Activated CD4-positive, alpha-beta T cell treated with anti-CD3 and anti-CD28 coated beads, Interleukin-2, amount 10 ng/mL, durations not matched to agents 7 days and 5 days (primary cell): ENCODE measurements around the gene TRIM31. TPM values are rescaled to one million over a fixed set of nuclear protein-coding genes. Genes with fewer than 3 reads are reported as not detected.
"Not testable (repeated sequence)": the region's sequence is repeated elsewhere in the genome, so short reads cannot be mapped to it uniquely, and the experiment has no call there.

ENCODE experiments used
- CTCF ChIA-PET: fragments of 350-600 bp; sonication (Branson Sonifier 250); formaldehyde crosslinking; loops from one replicate; lab custom pipeline; 2021; ENCODE audit warnings: antibody characterized with exemption; lab: Charles Lee
- POLR2A ChIA-PET: fragments of 350-600 bp; sonication (Branson Sonifier 250); formaldehyde crosslinking; loops from one replicate; lab custom pipeline; 2021; ENCODE audit warnings: antibody characterized with exemption; lab: Charles Lee
- DNase-seq: peaks from one replicate; pipeline ENCODE4 v3.0.0-alpha.2; 2020
- H3K27ac Mint-ChIP-seq: one replicate; pipeline ENCODE4 v1.8.0; 2021; ENCODE audit warnings: mild to moderate bottlenecking, moderate library complexity, mixed read lengths
- H3K27me3 Mint-ChIP-seq: one replicate; pipeline ENCODE4 v1.8.0; 2021; ENCODE audit warnings: mixed read lengths
- H3K36me3 Mint-ChIP-seq: one replicate; pipeline ENCODE4 v1.8.0; 2021; ENCODE audit warnings: low read depth, mixed read lengths
- H3K4me1 Mint-ChIP-seq: one replicate; pipeline ENCODE4 v1.8.0; 2021; ENCODE audit warnings: mixed read lengths
- H3K4me3 Mint-ChIP-seq: one replicate; pipeline ENCODE4 v1.8.0; 2021; ENCODE audit warnings: mild to moderate bottlenecking, moderate library complexity, mixed read lengths
- H3K9me3 Mint-ChIP-seq: one replicate; pipeline ENCODE4 v1.8.0; 2021; ENCODE audit warnings: mixed read lengths
- total RNA-seq, 2 experiments: library from RNA; stranded (reverse); gene quantifications; one replicate each; pipeline ENCODE4 v1.2.3, GENCODE V29; 2021

TRIM31 gene
- total RNA-seq, 2 experiments from 2014 or later = not detected

DNA sequence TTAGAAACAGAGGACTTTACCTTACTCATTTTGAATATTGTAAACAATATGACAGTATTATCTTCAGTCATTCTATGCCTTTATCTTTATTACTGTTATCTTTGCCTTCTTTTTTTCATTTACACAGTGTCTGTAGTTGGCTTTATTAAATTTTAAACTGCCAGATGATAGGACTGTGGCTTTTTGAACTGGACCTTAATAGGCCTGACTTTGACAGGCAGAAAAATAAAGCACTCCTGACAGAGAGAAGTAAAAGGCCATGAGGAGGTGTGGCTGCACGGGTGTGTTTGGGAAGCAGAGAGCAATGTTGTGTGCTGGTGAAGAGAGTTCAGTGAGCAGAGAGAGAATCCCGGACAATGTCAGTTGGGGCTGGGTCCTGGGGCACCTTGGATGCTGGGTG is 30.9 kb upstream of the TRIM31 start:
- no peak for DNase-seq
- H3K27ac Mint-ChIP-seq = no peak overlapping the region
- ChIA-PET CTCF (interaction anchor here (0.6 to 1.6 kb wide), 2 partner anchors 12 to 39 kb away, joined by 3 to 4 read pairs; no protein-coding TSS in a partner anchor), POLR2A (no interaction called here)
- H3K36me3 Mint-ChIP-seq = no peaks in the 10 kb centered on the region
- H3K4me1 Mint-ChIP-seq = no peaks in the 10 kb centered on the region
- no peak overlapping the region for H3K4me3 Mint-ChIP-seq
- H3K27me3 Mint-ChIP-seq = peaks cover 52% of the 10 kb centered on the region
- no peaks in the 10 kb centered on the region for H3K9me3 Mint-ChIP-seq

DNA sequence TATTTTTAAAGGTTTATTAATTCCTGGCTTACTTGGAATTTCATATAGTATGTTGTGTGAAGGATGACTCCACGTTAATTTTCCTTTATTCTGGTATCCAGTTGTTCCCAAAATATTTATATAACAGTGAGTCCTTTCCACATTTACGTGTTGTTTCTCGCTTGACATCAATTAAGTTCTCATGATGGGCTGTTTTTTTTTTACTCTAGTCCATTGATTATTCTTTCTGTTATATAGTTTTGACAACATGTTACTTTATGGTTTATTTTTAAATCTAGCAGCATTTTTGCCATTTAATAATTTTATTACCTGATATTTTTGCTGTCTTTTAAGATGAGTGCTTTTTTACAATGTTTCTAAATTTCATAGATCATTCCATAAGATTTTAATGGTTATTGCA is 29.8 kb upstream of the TRIM31 start:
- Mint-ChIP-seq H3K4me1 (no peaks in the 10 kb centered on the region), H3K36me3 (no peaks in the 10 kb centered on the region), H3K27ac (no peak overlapping the region), H3K9me3 (no peaks in the 10 kb centered on the region), H3K4me3 (no peak overlapping the region), H3K27me3 (peaks cover 62% of the 10 kb centered on the region)
- CTCF ChIA-PET = no interaction called here
- POLR2A ChIA-PET = no interaction called here
- no peak for DNase-seq

DNA sequence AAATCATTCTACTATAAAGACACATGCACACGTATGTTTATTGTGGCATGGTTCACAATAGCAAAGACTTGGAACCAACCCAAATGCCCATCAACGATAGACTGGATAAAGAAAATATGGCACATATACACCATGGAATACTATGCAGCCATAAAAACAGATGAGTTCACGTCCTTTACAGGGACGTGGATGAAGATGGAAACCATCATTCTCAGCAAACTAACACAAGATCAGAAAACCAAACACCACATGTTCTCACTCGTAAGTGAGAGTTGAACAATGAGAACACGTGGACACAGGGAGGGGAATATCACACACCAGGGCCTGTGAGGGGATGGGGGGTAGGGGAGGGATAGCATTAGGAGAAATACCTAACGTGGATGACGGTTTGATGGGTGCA is 27.4 kb upstream of the TRIM31 start:
- peaks cover 13% of the 10 kb centered on the region for H3K4me1 Mint-ChIP-seq
- H3K9me3 Mint-ChIP-seq, CTCF ChIA-PET, H3K4me3 Mint-ChIP-seq, POLR2A ChIA-PET, H3K36me3 Mint-ChIP-seq, DNase-seq, H3K27ac Mint-ChIP-seq: not testable (repeated sequence)
- peaks cover 69% of the 10 kb centered on the region for H3K27me3 Mint-ChIP-seq

DNA sequence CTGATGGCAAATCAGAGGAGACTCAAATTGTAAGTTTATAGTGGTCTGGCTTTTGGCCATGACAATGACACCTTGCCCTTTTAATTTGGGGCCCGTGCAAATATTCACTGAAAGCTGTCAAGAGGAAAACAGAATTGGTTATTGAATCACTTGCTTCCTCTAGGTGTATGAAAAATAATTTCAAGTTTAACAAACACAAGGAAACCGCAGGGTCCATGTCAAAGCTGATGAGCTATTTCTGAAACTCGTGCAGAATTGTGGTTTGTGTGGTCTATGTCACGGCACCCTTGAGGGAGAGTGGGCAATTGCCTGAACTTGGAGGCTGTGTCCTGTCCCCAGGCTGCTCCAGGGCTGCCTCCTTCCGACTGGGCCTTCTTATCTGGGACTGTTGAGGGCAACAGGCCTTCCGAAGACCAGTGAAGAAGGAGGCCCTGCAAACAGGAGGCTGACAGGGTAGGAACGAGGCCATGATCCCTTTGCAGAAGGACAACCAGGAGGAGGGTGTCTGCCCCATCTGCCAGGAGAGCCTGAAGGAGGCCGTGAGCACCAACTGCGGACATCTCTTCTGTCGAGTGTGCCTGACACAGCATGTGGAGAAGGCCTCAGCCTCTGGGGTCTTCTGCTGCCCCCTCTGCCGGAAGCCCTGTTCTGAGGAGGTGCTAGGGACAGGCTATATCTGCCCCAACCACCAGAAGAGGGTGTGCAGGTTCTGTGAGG is 23.8 kb upstream of the TRIM31 start:
- Mint-ChIP-seq H3K4me3 (no peak overlapping the region), H3K9me3 (no peaks in the 10 kb centered on the region), H3K27ac (no peak overlapping the region), H3K27me3 (peaks cover 59% of the 10 kb centered on the region), H3K36me3 (no peaks in the 10 kb centered on the region), H3K4me1 (peaks cover 13% of the 10 kb centered on the region)
- no peak for DNase-seq
- POLR2A ChIA-PET = no interaction called here
- CTCF ChIA-PET = interaction anchor here (1.0 kb wide), 1 partner anchor 35 kb away, joined by 3 read pairs; no protein-coding TSS in a partner anchor

DNA sequence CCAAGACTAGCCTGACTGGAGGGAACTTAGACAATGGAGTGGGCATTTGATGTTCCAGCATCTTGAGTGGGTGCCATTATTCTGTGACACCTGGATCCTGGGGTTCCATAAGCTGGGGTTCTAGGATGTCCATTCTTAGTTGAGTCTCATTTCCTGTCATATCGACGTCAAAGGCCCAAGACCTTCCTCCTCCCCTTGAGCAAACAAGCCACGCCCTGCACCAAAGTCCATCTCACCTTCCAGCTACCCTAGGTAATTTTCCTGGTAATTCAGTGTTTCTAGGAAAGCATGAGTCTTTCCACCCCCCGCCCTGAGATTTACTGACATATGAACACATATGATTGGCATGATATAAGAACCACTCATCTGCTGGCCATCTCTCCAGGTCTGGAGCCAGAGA is 22.9 kb upstream of the TRIM31 start, which contains the start of gene TRIM40:
Gene TRIM40 (plus strand): TSS at position 384 of the 400 bp plus-strand sequence. CDS start 897 bp downstream, outside the sequence.
- Mint-ChIP-seq H3K9me3 (no peaks in the 10 kb centered on the region), H3K27me3 (peaks cover 58% of the 10 kb centered on the region), H3K36me3 (no peaks in the 10 kb centered on the region), H3K4me1 (peaks cover 17% of the 10 kb centered on the region), H3K4me3 (no peak within 1 kb of the TSS), H3K27ac (no peak within 1 kb of the TSS)
- DNase-seq = no peak
- ChIA-PET POLR2A (no interaction called here), CTCF (interaction anchor here (1.0 to 2.8 kb wide), 2 partner anchors 32 to 34 kb away, joined by 3 to 15 read pairs; no protein-coding TSS in a partner anchor)

DNA sequence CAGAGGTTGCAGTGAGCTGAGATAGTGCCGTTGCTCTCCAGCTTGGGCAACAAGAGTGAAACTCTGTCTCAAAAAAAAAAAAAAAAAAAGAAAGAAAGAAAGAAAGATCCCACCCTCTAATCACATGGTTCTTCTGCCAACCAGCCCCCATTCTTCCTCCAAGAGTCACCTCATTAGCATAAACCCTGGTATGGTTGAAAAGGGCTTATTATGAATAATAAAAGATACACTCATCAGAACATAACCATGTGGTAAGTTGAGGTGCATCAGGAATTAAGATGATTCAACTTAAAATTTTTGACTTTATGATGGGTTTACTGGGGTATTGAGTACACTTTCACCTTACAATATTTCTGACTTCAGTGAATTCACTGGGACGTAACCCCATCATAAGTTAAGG is 22.3 kb upstream of the TRIM31 start:
- CTCF ChIA-PET = interaction anchor here (2.8 kb wide), 1 partner anchor 31 kb away, joined by 15 read pairs; no protein-coding TSS in a partner anchor
- H3K27me3 Mint-ChIP-seq = peaks cover 60% of the 10 kb centered on the region
- no peaks in the 10 kb centered on the region for H3K9me3 Mint-ChIP-seq
- H3K4me3 Mint-ChIP-seq = no peak overlapping the region
- DNase-seq = no peak
- no peaks in the 10 kb centered on the region for H3K36me3 Mint-ChIP-seq
- H3K27ac Mint-ChIP-seq = no peak overlapping the region
- H3K4me1 Mint-ChIP-seq = peaks cover 23% of the 10 kb centered on the region
- POLR2A ChIA-PET = no interaction called here

DNA sequence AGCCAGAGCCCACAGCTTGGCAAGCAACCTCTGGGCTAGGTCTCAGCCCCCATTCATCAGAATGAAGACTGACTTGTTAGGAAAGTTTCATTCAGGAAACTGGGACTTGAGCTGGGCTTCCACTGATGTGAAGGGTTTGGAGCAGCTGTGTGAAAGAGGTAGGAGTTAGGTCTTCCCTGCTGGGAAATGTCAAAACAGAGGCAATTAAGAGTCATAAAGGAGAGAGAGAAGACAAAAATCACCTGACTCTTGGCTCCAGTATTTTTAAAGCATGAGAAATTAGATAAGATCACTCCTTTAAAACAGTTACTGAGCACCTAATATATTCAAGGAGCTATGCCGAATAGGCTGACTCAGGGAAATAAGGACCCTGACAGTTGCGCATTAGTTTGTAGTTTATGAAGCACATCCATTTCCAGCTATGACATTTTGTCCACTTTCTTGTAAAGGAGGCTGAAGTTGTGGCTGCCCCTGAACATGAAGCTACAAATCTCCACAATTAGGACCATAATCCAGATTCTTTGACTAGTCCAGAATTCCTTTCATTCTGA is 19.1 kb upstream of the TRIM31 start:
- CTCF ChIA-PET = interaction anchor here (0.6 to 4.4 kb wide), 14 partner anchors 13 to 1838 kb away, joined by 3 to 56 read pairs (median 4); no protein-coding TSS in a partner anchor
- H3K27ac Mint-ChIP-seq = no peak overlapping the region
- H3K4me1 Mint-ChIP-seq = peaks cover 23% of the 10 kb centered on the region
- peaks cover 64% of the 10 kb centered on the region for H3K27me3 Mint-ChIP-seq
- no peaks in the 10 kb centered on the region for H3K36me3 Mint-ChIP-seq
- no peaks in the 10 kb centered on the region for H3K9me3 Mint-ChIP-seq
- no peak overlapping the region for H3K4me3 Mint-ChIP-seq
- no peak for DNase-seq
- POLR2A ChIA-PET = no interaction called here

DNA sequence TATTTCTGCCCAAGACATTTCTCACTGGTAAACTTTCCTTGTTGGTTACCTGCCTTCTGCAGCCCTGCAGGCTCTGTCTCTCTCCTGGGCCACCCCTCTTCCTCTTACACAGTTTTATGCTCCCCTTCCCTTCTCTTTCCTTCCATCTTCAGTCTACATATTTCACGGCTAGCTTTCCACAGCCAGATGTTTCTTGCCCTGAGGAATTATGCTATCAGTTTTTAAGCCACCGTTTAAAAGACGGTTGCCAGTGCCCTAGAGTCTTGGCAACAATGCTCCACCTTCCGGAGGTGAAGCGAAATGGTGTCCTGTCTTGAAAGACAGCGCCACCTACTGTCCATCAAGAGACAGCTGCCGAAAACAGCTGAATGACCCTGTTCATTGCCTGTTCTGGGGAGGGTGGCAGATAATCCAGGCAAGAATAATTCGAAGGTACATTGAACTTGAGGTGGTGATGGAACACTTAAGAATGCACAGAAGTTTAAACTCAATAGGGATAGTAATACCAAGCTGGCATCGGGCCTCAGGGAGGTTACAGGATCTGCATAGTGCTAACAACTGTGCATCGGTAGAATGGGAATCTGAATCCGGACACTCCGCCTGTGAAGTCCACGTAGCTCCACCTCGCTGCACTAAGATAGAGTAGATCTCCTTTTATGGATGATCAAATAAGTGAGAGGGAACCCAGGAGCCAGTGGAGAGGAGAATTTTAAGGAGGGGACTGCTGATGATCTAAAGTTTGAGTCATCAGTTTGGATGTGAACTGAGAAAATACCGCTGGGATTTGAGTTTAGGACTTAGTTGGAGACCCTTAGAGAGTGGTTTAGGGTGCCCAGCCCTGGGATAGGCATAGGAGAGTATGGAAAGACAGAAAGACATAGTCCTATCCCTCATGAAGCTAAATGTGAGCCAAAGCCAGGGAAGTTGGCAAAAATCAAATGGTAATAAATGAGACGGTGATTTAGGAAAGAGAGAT is 18.3 kb upstream of the TRIM31 start:
- Mint-ChIP-seq H3K4me3 (no peak overlapping the region), H3K27me3 (peaks cover 68% of the 10 kb centered on the region), H3K27ac (no peak overlapping the region), H3K4me1 (peaks cover 17% of the 10 kb centered on the region), H3K36me3 (no peaks in the 10 kb centered on the region), H3K9me3 (no peaks in the 10 kb centered on the region)
- CTCF ChIA-PET = interaction anchor here (0.7 to 4.4 kb wide), 28 partner anchors 9 to 396 kb away, joined by 3 to 56 read pairs (median 4); partner anchors contain the start of gene TRIM31
- POLR2A ChIA-PET = no interaction called here
- peak; percentile 82 for DNase-seq

DNA sequence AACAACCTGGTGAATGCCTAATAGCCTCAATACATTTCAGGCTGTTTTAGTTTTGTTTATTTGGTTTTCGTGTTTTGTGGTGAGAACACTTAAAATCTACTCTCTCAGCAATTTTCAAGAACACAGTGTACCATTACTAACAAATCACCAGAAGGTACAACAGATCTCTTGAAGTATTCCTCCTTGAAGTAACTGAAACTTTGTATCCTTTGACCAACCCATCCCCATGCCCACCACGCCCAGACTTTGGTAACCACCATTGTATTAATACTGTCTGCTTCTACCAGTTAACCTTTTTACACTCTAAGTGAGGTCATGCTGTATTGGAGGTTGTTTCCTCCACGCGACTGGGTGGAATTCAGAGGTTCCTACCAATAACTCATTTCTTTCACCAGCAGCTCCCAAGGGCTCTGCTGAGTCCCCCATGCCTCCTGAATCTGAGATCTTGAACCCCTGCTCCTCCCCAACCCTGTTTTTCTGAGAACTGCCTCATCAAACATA is 17.3 kb upstream of the TRIM31 start:
- Mint-ChIP-seq H3K36me3 (no peaks in the 10 kb centered on the region), H3K4me1 (peaks cover 13% of the 10 kb centered on the region), H3K9me3 (no peaks in the 10 kb centered on the region), H3K4me3 (no peak overlapping the region), H3K27ac (no peak overlapping the region), H3K27me3 (peaks cover 71% of the 10 kb centered on the region)
- CTCF ChIA-PET = interaction anchor here (0.8 to 4.4 kb wide), 16 partner anchors 8 to 106 kb away, joined by 3 to 56 read pairs (median 4); partner anchors contain the start of gene TRIM31
- POLR2A ChIA-PET = no interaction called here
- DNase-seq = no peak

DNA sequence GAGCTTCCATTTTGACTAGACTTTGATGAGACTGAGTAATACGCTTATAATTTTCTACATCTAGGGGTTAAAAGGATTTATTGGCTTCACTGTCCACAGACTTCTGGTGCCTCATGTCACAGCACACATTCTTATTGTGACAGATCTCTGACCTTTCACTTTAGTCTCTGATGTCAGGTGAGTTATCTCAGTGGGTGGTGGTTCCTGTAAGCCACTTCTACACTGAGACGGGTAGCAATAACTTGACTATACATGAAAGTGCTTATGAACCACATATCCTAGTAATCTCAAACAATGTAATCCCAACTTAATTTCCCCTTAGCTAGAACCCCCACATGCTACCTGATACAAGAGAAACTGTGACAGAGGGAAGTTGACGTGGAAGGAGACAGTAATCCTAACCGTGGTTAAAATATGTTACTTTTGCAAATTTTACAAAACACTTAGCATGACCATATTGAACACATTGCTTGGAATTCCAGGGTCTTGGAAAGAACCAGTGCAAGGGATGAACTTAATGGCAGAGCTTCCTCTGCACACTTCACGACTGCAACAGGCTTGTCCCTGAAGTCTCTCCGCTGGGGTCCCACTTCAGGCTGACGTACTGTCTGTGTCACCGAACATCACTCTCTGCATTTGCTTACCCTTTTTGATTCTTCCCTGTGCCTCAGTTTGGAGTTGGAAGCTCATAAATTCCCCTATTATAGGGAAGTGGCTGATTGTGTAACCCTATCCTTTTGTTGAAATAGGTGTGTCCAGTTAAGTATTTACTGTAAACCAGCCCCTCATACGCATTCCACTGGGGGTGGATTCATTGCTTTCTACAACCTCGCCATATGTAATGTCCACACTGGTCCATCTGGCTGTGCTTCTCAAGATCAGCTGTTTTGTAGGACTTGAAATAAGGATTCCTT is 16.6 kb upstream of the TRIM31 start:
- no peaks in the 10 kb centered on the region for H3K9me3 Mint-ChIP-seq
- CTCF ChIA-PET = interaction anchor here (0.8 to 4.4 kb wide), 4 partner anchors 16 to 28 kb away, joined by 3 to 56 read pairs (median 4); no protein-coding TSS in a partner anchor
- peaks cover 13% of the 10 kb centered on the region for H3K4me1 Mint-ChIP-seq
- H3K4me3 Mint-ChIP-seq = no peak overlapping the region
- no peak overlapping the region for H3K27ac Mint-ChIP-seq
- no peak for DNase-seq
- H3K27me3 Mint-ChIP-seq = peaks cover 75% of the 10 kb centered on the region
- POLR2A ChIA-PET = no interaction called here
- H3K36me3 Mint-ChIP-seq = no peaks in the 10 kb centered on the region

DNA sequence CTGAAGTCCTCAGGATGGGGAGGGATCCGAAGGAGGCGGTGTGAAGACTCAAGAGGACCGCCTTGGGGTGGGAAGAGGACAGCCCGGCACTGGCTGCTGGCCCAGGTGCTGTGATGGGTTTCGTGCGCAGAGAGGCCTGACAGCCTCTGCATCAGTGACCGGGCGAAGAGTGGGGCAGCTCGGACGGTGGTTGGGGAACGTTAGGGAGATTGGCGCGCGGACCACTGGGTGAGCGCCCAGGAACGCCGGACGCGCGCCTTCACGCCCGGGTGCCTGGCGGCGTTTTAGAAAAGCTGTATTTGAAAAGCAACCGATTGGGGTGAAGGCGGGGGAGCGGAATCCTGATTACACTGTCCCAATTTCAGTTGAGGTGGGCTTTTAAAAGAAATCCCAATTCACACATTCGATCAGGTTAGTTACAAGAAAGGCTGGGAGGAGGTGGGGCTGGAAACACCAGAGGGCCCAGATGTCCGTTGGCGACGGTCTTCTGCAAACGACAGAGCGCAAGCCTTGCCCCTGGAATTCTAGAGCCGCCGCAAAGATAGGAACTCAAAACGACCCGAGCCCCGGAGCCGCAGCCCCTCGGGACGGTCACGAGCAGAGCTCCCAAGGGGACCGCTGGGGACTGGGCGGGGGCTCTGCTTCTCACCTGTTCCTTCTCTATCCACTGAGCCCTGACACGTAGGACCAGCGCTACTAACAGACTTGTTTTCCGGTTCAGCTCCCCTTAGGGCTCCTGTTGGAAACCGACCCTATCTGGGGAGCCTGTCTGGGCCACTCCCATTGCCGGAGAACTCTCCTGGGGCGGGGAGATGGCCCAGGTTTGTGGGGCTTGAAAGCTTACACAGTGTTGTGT is 14.6 kb upstream of the TRIM31 start:
- ChIA-PET CTCF (interaction anchor here (0.6 to 3.5 kb wide), 3 partner anchors 24 to 321 kb away, joined by 3 to 16 read pairs (median 3); no protein-coding TSS in a partner anchor), POLR2A (no interaction called here)
- Mint-ChIP-seq H3K4me3 (no peak overlapping the region), H3K36me3 (no peaks in the 10 kb centered on the region), H3K27ac (no peak overlapping the region), H3K9me3 (no peaks in the 10 kb centered on the region), H3K27me3 (peaks cover 70% of the 10 kb centered on the region), H3K4me1 (peaks cover 13% of the 10 kb centered on the region)
- no peak for DNase-seq
